Hematopoietic multipotent progenitor cell treated with erythropoietin and hydrocortisone succinate and interleukin-3 and kit ligand, for 15 days (in vitro differentiated cells): ENCODE measurements around the gene SDC1.

Source experiments
- DNase-seq: peaks from one replicate; pipeline ENCODE4 v3.0.0-alpha.2; 2015; ENCODE audit warnings: low spot score

Gene SDC1

DNA sequence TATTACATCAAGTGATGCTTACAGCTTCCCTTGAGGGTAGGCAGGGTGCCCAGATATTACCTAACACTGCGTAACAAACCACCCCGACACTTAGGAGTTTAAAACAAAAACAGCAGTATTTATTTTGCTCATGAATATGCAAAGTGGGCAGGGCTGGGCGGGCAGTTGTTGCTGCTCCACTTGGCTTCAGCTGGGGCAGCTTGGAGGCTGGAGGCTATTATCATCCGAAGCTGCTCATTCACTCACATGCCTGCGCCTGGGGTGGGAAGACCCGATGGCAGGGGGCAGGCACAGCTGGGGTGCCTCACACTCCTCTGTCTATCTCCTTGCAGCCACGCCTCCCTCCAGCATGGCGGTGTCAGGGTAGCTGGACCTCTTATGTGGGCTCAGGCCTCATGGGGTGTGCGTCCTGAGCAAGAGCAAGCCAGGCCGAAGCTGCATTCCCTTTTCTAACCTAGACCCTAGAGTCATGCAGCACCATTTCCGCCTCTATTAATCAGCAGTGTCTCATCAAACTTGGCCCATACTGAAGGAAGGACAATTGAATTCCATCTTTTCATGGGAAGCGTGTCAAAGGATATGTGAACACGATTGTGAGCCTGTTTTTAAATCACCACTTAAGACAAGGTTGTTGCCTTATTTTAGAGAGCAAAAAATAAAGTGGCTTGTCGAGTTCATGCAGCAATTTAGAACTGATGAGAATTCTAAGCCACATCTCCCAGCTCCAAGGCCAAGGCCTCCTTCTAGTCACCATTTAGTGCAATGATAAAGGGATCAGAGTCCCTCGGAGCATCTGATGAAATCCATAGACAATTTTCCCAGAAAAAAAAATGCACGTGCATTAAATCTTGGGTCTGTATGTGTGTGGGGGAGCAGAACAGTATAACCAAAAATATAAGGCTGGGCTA is 54.9 kb downstream of the SDC1 start:
- DNase-seq: no peak

DNA sequence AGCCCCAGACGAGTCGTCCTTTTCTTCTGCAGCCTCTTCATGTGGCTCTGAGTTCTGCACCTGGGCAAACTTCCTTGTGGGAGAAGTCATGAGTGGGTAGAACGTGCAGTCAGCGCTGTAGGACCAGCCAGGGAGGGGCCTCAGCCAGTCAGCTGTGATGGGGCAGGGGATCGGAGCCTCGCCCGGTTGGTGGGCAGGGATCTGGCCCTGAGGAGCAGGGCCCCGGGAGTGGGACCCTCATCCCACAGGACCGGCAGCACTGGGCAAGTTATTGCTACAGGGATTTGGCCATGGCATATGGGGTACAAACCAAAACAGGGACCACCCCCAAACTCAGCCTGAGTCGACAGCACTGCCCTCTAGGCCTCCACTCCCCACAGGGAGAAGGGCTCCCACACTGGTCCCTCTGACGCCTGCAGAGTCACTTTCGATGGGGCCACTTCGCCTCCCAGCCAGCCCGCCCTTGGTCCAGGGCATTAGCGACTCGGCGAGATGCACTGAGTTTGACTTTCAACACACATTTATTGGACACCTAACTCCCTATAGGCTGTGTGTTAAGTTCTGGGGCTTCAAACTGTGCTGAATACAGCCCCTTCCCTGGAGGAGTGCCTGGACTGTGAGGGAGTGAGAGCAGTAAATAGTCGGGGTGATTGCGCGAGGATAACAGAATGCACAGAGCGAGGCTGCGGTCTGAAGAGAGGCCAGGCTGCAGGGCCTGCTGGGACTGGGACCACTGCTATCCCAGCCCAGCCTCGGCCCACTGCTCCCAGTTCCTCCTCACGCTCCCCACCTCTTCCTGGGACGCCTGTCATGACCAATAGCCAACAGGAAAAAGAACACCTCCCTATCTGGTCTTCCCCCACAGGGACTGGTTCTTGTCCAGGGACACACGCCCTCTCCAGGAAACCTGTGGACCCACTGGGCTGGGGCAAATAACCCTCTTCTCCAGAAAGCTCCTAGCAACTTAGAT is 55.9 kb downstream of the SDC1 start:
- DNase-seq: no peak

DNA sequence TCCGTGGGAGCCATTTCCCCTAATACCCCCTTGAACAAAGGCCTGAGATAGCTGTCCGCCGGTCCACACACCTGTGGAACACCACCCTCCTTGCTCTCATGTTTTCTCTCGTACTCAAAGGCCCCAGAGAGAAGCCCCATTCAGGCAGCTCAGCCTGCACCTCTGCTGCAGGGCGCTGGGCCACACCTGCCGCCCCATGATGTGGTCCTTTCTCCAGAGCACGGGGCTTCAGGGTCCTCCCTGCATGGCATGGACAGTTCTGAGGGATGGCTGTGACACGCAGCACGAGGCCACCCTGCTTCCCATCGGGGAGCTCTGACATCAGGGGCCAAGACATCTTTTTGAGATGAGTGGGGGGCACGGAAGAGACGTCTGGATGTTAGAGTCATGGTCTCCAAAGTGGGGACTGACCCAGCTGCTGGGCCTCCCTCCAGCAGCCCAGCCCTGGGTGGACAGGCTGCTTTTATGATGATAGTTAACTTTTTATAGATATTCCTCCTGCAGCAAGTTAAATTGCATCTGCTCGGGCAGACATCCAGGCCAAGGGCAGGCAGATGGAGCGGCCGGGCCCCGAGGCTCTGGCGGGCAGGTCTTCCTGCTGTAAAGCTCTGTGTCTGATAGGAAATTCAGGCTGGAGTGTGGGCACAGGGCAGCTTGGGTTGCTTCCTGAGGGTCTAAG is 56.7 kb downstream of the SDC1 start:
- DNase-seq: no peak

DNA sequence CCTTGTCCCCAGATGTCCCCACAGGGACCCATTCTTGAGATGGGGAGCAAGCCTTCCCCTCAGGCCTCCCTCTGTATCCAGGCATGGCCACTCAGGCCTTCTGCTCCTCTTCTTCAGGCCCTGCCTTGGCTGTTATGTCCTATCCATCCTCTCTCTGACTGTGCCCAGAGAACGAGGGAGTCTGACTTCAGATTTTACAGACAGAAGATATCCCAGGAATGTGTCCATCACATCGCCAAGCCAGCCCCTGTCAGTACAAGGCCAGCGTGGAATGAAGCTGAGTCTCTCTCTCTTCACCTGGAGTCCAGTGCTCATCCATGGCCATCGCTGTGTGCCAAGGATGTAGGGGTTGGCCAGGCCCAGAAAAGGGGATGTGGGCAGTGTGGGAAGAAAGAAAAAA is 57.6 kb downstream of the SDC1 start:
- DNase-seq: no peak

DNA sequence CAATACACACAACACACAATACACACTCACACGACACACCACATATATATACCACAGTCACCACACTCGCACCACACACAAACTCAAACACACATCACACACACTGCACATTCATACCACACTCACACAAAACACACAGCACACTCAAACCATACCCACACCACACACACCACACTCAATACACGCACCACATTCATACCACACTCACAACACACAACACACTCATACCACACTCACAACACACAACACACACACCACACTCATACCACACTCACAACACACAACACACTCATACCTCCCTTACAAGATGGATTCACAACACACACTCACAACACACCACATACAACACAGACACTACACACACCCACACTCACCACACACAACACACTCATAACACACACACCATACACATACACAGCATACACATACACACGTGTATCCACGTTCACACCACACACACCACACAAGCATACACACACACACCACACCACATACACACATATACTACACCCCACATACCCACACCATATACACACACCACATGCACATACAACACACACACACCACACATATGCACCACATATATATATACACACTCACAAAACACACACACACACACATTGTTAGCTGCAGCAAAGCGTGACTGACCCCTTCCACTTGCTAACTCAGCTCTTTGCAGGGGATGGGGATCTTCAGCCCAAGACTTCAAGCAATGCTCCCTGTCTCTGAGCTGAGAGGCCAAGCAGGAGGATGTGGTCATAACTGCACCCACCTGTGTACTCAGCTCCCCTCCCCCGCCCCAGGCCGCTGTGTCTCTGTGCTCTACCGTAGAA is 59.0 kb downstream of the SDC1 start:
- DNase-seq: no peak

DNA sequence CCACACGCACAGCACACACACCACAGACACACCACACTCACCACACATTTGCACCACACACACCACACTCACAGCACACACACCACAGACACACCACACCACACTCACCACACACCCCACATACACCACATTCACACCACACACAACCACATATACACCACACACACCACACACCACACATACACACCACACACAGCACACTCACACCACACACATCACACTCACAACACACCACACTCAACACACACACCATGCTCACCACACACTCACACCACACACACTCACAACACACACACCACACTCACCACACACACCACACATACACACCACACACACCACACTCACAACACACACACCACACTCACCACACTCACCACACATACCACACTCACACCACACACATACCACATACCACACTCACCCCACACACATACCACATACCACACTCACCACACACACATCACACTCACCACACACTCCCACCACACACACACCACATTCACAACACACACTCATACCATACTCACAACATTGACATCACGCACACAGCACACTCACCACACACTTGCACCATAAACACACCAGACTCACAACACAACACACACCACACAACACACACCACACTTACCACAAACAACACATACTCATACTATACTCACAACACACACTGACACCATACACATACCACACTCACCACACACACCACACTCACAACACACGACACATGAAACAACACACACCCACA is 60.0 kb downstream of the SDC1 start:
- no peak for DNase-seq

DNA sequence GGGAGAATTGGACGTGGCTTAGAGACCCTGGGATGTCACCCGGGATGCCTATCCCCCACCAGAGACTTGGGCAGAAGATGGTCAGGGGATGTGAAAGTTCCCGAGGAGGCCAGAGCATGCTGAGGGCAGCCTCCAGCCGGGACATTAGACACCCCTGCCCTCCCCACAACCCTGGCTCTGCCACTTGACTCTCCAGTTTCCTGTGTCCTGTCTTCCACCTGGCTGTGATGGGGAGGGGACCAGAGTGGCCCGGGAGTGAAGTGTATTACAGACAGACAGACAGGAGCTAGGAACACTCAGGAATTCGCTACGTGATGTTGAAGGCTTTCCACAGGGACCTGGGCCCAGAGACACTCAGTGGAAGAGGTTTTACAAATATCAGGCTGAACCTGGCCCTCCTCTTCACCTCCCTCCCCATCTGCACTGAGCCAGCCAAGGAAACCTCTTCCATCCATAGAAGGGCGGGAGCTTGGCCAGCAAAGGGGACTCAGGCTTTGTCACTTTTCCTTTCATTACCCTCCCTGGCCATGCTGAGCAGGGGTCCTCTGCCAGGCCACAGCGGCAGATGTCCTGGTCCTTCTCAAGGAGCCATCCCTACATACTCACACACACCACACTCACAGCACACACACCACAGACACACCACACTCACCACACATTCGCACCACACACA is 60.7 kb downstream of the SDC1 start:
- DNase-seq: no peak

DNA sequence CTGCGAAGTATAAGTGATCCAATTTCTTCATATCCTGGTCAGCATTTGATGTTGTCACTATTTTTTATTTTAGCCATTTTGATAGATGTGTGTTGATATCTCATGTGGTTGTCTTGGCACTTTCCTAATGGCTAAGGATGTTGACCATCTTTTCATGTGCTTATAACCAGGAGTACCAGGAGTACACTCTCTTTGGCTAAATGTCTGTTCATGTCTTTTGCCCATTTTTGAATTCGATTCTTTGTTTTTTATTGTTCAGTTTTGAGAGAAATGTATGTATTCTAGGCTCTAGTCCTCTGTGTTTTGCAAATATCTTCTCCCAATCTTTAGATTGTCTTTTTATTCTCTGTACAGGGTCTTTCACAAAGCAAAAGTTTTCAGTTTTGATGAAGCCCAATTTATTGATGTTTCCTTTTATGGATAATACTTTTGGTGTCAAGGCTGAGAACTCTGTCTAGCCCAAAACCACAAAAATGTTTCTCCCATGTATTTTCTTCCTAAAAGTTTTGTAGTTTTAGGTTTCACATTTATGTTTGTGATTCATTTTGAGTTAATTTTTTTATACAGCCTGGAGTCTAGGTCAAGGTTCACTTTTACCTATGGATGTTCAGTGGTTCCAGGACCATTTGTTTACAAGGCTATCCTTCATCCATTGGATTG is 65.4 kb downstream of the SDC1 start:
- no peak for DNase-seq

DNA sequence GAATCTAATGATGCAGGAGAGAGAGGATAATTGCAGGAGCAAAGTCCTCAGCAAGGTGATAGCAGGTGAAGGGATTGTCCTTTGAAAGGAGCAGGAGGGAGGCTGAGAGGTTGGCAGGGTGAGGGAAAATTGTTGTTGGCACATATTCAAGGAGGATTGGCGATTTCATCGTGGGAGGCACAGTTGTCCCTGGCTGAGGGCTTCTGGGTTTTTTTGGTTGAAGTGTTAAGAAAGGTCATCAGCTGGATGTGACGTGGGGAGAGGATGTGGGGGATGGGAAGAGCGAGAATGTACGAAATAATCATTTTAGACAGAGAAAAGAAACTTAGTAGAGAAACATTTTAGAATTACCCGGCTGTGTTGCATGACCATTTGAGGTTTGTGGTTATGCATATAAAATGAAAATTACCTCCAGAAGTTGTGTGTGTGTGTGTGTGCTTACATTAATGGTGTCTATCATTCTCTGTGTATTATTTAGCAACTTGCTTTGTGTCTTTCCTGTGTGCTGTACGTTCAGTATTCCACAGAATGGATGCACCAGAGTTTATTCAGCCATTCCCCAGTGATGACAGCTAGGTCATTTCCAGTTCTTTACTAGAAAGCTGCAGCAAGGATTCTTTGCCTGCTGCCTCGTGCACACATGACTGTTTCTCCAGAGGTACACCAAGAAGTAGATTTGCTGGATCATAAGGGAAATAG is 67.6 kb downstream of the SDC1 start:
- no peak for DNase-seq

DNA sequence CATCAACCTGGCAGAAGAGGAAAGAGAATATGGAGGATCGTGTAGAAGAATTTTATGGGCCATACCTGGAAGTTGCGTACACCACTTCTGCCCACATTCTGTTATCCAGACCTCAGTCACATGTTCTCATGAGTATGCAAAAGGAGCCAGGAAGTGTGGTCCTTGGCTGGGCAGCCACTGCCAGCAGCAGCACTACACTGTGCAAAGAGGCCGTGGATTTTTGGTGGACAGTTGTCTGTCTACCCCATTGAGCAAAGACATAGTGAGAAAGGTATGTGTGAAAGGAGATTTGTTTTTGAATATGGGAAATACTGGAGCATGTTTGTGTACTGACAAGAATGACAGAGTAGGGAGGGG is 68.1 kb downstream of the SDC1 start:
- DNase-seq: no peak

DNA sequence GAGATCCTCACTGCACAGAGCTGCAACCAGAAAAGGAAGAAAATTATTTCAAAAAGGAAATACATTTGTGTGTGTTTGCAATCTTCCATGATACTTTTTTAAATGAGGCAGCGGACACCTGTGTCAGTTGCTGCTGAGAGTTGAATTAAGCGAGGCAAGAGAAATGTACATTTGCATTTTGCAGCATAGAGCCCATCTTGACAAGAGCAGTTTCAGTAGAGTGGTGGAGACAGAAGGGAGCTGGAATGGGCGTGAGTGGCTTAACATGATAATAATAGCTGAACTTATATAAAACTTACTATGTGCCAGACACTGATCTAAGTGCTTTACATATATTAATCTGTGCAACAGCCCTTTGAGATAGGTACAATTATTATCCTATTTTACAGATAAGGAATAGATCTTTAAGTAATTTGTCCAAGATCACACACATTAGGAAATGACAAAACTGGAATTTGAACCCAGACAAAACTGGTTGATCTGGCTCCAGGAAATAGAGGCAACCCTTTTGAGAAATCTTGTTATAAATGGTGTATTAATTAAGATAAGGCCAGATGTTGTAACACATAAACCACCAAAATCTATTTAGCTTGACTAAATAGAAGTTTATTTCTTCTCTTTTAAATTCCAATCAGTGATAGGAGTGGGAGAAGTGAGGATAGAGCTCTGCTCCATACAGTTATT is 68.7 kb downstream of the SDC1 start:
- no peak for DNase-seq

DNA sequence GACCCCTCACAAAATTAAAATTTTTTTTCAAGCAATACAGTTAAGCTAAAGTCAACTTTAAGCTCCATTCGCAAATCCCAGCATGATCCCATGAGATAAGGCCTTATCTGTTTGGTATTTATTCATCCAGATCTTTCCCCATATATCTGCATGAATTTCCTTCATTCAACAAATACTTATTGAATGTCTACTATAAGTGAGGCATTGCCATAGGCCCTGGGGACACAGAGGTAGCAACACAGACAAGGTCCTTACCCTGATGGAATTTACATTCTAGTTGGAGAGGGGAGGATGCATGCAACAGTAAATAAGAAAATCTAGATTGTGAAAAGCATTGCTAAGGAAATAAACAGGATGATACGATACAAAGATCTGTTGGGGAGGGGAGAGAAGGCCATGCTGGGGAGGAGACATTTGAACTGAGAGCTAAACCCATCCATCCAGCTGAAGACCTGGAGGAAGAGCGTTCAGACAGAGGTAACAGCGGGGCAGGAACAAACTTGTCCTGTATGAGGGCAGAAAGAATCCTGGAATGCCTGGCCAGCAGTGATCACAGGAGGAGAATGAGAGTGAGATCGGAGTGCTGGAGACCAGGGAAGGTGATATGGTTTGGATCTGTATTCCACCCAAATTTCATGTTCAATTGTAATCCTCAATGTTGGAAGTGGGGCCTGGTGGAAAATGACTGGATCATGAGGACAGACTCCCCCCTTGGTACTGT is 71.6 kb downstream of the SDC1 start:
- DNase-seq: no peak

DNA sequence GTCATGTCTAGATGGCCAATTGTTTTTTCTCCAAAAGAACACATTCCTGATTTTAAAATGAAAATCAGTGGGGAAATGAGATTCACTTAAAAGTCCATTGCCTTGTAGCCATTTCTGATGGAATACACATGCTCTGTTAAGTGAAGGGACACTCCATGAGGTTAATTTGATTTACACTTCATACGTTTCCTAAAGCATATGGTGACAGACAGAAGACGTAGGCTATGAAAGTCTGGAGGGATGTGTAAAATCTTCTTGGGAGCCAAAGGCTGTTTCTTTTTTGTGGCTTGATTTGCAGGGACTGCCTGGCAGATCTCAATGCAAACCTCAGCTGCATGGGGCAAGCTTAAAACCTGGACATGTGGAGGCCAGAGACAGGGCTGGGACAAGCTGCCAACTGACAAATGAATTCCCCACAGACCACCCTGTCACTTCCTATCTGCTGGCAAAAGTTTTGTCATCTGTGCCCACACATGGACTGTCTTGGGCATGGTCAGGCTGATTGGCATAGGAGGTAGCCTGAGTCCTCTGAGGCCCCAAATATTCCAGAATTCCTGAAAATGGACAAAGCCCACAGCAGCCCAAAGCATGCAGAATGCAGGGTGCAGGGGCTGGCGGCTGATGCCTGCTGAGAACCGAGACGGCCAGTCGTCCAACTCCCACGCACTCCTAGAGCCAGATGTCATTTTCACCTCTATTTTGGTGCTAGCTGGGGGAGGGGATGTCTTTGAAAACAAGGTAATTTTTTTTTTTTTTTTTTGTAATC is 73.9 kb downstream of the SDC1 start:
- no peak for DNase-seq
